PC-3 (cell line): ENCODE data around the gene HOXB9. TPM values are rescaled to one million over a fixed set of nuclear protein-coding genes. Genes with fewer than 3 reads are reported as not detected.
A peak's percentile ranks its signal among the peaks of the same experiment; 100 is the strongest.

Source experiments
- ATAC-seq: fragments of 200-7000 bp; cut with Tn5 transposase; 2 replicates; pipeline ENCODE4 v1.9.1; 2020; ENCODE audit warnings: mild to moderate bottlenecking, moderate library complexity
- BruUV-seq: library from RNA; stranded (reverse); fragments of 400-500 nt; replicated peaks from 2 replicates; lab custom pipeline; 2021; lab: Mats Ljungman, UMichigan
- CTCF ChIA-PET: fragments of 300-600 bp; sonication (Branson Sonifier 250); formaldehyde crosslinking; loops from one replicate; lab custom pipeline; 2022; ENCODE audit warnings: antibody characterized with exemption; lab: Charles Lee
- POLR2A ChIA-PET: fragments of 300-600 bp; sonication (Branson Sonifier 250); formaldehyde crosslinking; loops from one replicate; lab custom pipeline; 2022; ENCODE audit warnings: antibody characterized with exemption; ENCODE audit not compliant: unreplicated experiment; lab: Charles Lee
- DNase-seq: peaks from one replicate; pipeline ENCODE4 v3.0.0-alpha.2; 2015
- H2AFZ ChIP-seq: fragments of 300-600 bp; sonication (generic); 2 replicates; pipeline ENCODE4 v1.6.0; 2016; ENCODE audit warnings: antibody characterized with exemption, low read length
- H3F3A ChIP-seq: fragments of 300-600 bp; sonication (generic); one replicate; pipeline ENCODE4 v1.6.0; 2017; ENCODE audit warnings: antibody characterized with exemption, low read length, control low read depth, mild to moderate bottlenecking; ENCODE audit not compliant: unreplicated experiment
- H3K27ac ChIP-seq: fragments of 300-600 bp; sonication (generic); 2 replicates; pipeline ENCODE4 v1.5.1; 2016; ENCODE audit warnings: mild to moderate bottlenecking, low read length
- H3K27me3 ChIP-seq: fragments of 300-600 bp; sonication (generic); 2 replicates; pipeline ENCODE4 v1.6.1; 2016; ENCODE audit warnings: low read length, mixed read lengths
- H3K36me3 ChIP-seq: fragments of 300-600 bp; sonication (generic); 2 replicates; pipeline ENCODE4 v1.6.1; 2016; ENCODE audit warnings: low read depth, mixed run types, low read length, mixed read lengths
- H3K4me1 ChIP-seq: fragments of 300-600 bp; sonication (generic); 2 replicates; pipeline ENCODE4 v1.5.1; 2016; ENCODE audit warnings: low read length; ENCODE audit not compliant: insufficient read depth
- H3K4me2 ChIP-seq: fragments of 300-600 bp; sonication (generic); 2 replicates; pipeline ENCODE4 v1.6.0; 2016; ENCODE audit warnings: low read length
- H3K4me3 ChIP-seq: fragments of 300-600 bp; sonication (generic); 2 replicates; pipeline ENCODE4 v1.5.1; 2016; ENCODE audit warnings: mild to moderate bottlenecking, low read length, mixed read lengths
- H3K79me2 ChIP-seq: fragments of 300-600 bp; sonication (generic); 2 replicates; pipeline ENCODE4 v1.6.1; 2017; ENCODE audit warnings: low read length, mixed read lengths
- H3K9ac ChIP-seq: fragments of 300-600 bp; sonication (generic); 2 replicates; pipeline ENCODE4 v1.6.0; 2016; ENCODE audit warnings: mild to moderate bottlenecking, low read length
- H3K9me2 ChIP-seq: fragments of 300-600 bp; sonication (generic); replicated peaks from 2 replicates; pipeline ENCODE4 v1.6.1; 2016; ENCODE audit warnings: mixed run types, low read length, mixed read lengths
- H3K9me3 ChIP-seq: fragments of 300-600 bp; sonication (generic); 2 replicates; pipeline ENCODE4 v1.6.1; 2016; ENCODE audit warnings: low read length, mixed read lengths
- H4K20me1 ChIP-seq: fragments of 300-600 bp; sonication (generic); 2 replicates; pipeline ENCODE4 v1.6.1; 2016; ENCODE audit warnings: low read length, mixed read lengths
- EZH2 ChIP-seq: fragments of 300-600 bp; sonication (generic); IDR thresholded peaks from one replicate; pipeline ENCODE4 v1.6.1; 2017; ENCODE audit warnings: antibody characterized with exemption, mild to moderate bottlenecking, low read length; ENCODE audit not compliant: unreplicated experiment
- EZH2phosphoT487 ChIP-seq: fragments of 300-600 bp; sonication (generic); IDR thresholded peaks from 2 replicates; pipeline ENCODE4 v1.6.1; 2018; ENCODE audit warnings: mild to moderate bottlenecking, antibody characterized with exemption, low read length, borderline replicate concordance
- intact Hi-C: fragments of 100-400 bp; cut with micrococcal nuclease; formaldehyde crosslinking; loops from 2 replicates; pipeline ENCODE4 v1.9.0; 2023
- total RNA-seq: library from RNA; depleted of rRNA; stranded (reverse); fragments of >200 nt; gene quantifications from 2 replicates; pipeline ENCODE4 v1.2.3, GENCODE V29; 2014
- TF ChIP-seq, protein P1 (sequence below): fragments of 300-600 bp; sonication (generic); conservative IDR thresholded peaks from 2 replicates; pipeline ENCODE4 v1.5.1; 2017; ENCODE audit warnings: antibody characterized with exemption, low read depth, mild to moderate bottlenecking, low read length

HOXB9 gene
- total RNA-seq, 1 experiment from 2014 or later: 7.0 TPM

- BruUV-seq: no TSS peak
- peak overlapping the region; percentile 79 for H3K4me2 ChIP-seq
- no peaks in the 10 kb centered on the region for H3K4me1 ChIP-seq
- H3K9me2 ChIP-seq: no peaks in the 10 kb centered on the region
- no peak; the same call in 1 of the 2 replicates for ATAC-seq
- no peaks in the 10 kb centered on the region for H4K20me1 ChIP-seq
- no peaks in the 10 kb centered on the region for H3K9me3 ChIP-seq
- no peaks in the 10 kb centered on the region for H3K36me3 ChIP-seq
- intact Hi-C loops: no loop called here
- peak overlapping the region; percentile 97; the same call in 1 of the 2 replicates for H2AFZ ChIP-seq
- no peak for DNase-seq
- ChIA-PET CTCF (no interaction called here), POLR2A (no interaction called here)
- H3K79me2 ChIP-seq: no peaks in the 10 kb centered on the region
- H3K9ac ChIP-seq: no peak overlapping the region
- no peaks in the 10 kb centered on the region for H3K27me3 ChIP-seq
- H3F3A ChIP-seq: no peaks in the 10 kb centered on the region
- H3K4me3 ChIP-seq: peak overlapping the region; percentile 65; the same call in 1 of the 2 replicates
- TF ChIP-seq, protein P1, sequence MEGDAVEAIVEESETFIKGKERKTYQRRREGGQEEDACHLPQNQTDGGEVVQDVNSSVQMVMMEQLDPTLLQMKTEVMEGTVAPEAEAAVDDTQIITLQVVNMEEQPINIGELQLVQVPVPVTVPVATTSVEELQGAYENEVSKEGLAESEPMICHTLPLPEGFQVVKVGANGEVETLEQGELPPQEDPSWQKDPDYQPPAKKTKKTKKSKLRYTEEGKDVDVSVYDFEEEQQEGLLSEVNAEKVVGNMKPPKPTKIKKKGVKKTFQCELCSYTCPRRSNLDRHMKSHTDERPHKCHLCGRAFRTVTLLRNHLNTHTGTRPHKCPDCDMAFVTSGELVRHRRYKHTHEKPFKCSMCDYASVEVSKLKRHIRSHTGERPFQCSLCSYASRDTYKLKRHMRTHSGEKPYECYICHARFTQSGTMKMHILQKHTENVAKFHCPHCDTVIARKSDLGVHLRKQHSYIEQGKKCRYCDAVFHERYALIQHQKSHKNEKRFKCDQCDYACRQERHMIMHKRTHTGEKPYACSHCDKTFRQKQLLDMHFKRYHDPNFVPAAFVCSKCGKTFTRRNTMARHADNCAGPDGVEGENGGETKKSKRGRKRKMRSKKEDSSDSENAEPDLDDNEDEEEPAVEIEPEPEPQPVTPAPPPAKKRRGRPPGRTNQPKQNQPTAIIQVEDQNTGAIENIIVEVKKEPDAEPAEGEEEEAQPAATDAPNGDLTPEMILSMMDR: no peak
- TF ChIP-seq EZH2: no peak
- no peak for TF ChIP-seq EZH2phosphoT487
- no peak overlapping the region for H3K27ac ChIP-seq
Measured at GRCh38 chr17:48646183-48647102, 20.3 kb upstream of the HOXB9 start.

- no peaks in the 10 kb centered on the region for H3K9me2 ChIP-seq
- no peaks in the 10 kb centered on the region for H3K79me2 ChIP-seq
- H3K9me3 ChIP-seq: no peaks in the 10 kb centered on the region
- intact Hi-C loops: no loop called here
- no peak overlapping the region for H3K9ac ChIP-seq
- H3K36me3 ChIP-seq: no peaks in the 10 kb centered on the region
- DNase-seq (no peak), ATAC-seq (no peak)
- H3K27me3 ChIP-seq: no peaks in the 10 kb centered on the region
- no peaks in the 10 kb centered on the region for H3F3A ChIP-seq
- BruUV-seq: no TSS peak
- no peak overlapping the region for H3K4me3 ChIP-seq
- POLR2A ChIA-PET: no interaction called here
- no peaks in the 10 kb centered on the region for H4K20me1 ChIP-seq
- H3K4me1 ChIP-seq: no peaks in the 10 kb centered on the region
- no peak overlapping the region for H3K4me2 ChIP-seq
- CTCF ChIA-PET: no interaction called here
- H2AFZ ChIP-seq: no peak overlapping the region
- no peak overlapping the region for H3K27ac ChIP-seq
- TF ChIP-seq EZH2phosphoT487 (no peak), EZH2 (no peak)
- TF ChIP-seq, protein P1: no peak
Measured at GRCh38 chr17:48645639-48646182, 19.6 kb upstream of the HOXB9 start.
